Effector memory CD8-positive, alpha-beta T cell (primary cell): ENCODE measurements around the gene C1orf210.

Source experiments
- ATAC-seq: fragments of 150-1000 bp; cut with Tn5 transposase; replicated peaks from 2 replicates; pipeline ENCODE4 v1.10.0; 2021; ENCODE audit warnings: mild to moderate bottlenecking, moderate library complexity
- DNase-seq, 3 experiments: peaks; one replicate each; pipeline ENCODE4 v3.0.0; 2021
- H3K27ac Mint-ChIP-seq, 2 donors: one replicate each; pipeline ENCODE4 v1.8.0; 2022; ENCODE audit warnings: mild to moderate bottlenecking in 2 of 2, mixed read lengths in 2 of 2, moderate library complexity in 2 of 2
- H3K27me3 Mint-ChIP-seq, 2 donors: one replicate each; pipeline ENCODE4 v1.8.0; 2022; ENCODE audit warnings: mixed read lengths in 2 of 2
- H3K36me3 Mint-ChIP-seq: one replicate; pipeline ENCODE4 v1.8.0; 2022; ENCODE audit warnings: mild to moderate bottlenecking, moderate library complexity, mixed read lengths; ENCODE audit not compliant: insufficient read depth
- H3K4me1 Mint-ChIP-seq, 2 donors: one replicate each; pipeline ENCODE4 v1.8.0; 2022; ENCODE audit warnings: low read depth in 2 of 2, mixed read lengths in 2 of 2
- H3K4me3 Mint-ChIP-seq, 2 donors: one replicate each; pipeline ENCODE4 v1.8.0; 2022; ENCODE audit warnings: mild to moderate bottlenecking in 2 of 2, mixed read lengths in 2 of 2, moderate library complexity in 2 of 2
- H3K9me3 Mint-ChIP-seq, 2 donors: one replicate each; pipeline ENCODE4 v1.8.0; 2022; ENCODE audit warnings: mixed read lengths in 2 of 2

Gene C1orf210

DNA sequence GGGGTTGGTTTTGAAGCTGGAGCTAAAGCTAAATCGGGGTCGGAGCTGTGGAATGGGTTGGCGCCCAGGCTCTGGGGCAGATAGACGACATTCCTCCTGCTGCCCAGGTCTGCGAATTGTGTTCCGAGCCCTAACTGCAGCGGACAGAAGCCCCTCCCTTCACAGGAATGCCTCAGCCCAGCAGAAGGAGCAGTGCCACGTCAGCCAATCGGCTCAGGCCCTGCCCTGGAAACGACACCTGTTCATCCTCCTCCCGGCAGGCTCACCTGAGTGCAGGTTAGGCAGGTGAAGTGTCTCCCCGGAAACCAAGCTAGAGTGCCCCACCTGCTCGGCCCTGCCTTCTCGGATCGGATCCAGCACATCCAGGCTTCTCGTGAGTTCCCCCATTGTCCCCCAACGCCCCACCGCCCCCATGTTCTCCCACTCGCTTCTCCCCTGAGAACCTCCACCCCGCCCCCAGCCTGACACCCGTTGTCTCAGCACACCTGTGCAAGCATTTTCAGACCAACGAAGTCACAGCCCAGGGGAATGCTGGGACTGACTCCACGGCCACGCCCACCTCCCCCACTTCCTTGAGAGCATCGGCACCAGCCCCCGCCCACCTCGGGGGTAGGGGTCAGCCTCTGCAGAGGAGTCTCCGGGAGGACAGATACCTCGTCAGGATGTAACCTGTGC lies 14.8 kb downstream of the C1orf210 start:
- no peaks in the 10 kb centered on the region for H3K9me3 Mint-ChIP-seq
- peaks cover 4% of the 10 kb centered on the region for H3K36me3 Mint-ChIP-seq
- H3K27me3 Mint-ChIP-seq = peaks cover 35 to 53% of the 10 kb centered on the region in 2 donors
- no peak overlapping the region for H3K27ac Mint-ChIP-seq
- no peak for DNase-seq
- peak overlapping the region; percentile 47 to 62 for H3K4me3 Mint-ChIP-seq
- peaks cover 22 to 24% of the 10 kb centered on the region in 2 donors for H3K4me1 Mint-ChIP-seq
- ATAC-seq = no peak

DNA sequence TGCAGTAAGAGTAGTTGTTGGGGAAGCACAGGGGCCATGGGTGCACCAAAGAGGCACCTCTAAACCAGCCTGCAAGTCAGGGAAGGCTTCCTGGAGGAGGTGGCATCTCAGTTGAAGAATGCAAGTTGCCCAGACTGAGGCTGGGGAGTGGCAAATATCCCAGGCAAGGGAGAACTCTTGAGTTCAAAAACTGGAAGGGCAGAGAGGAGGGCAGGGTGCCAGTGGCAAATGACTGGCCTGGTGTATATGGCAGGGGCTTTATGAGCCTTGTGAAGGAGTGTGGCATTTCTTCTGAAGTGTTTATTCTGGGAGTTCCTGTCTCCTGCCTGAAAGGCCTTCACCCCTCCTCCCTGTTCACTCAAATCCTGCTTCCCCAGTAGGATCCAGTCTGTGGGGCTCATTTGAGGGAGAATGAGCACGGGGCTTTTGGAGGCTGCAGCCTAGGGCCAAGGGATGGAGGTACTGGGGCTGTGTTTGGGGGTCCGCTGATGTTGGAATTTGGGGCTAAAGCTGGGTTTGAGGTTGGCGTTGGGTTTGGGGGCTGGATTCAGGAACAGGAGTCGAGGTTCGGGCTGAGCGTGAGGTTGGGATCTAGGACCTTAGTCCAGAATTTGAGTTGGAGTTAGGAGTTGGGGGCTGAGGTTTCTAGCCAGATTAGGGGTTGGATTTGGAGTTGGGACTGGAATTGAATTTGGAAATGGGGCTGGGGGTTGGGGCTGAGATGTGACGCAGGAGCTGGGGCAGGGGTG lies 15.6 kb downstream of the C1orf210 start, which contains the start of gene TMEM125:
Gene TMEM125, plus strand, starts transcription at position 357 of the 749 bp plus-strand sequence. CDS start 2,740 bp downstream, outside the sequence.
- Mint-ChIP-seq H3K27ac (no peak within 1 kb of the TSS), H3K4me3 (peak within 1 kb of the TSS; percentile 47 to 62), H3K36me3 (peaks cover 4% of the 10 kb centered on the region), H3K27me3 (peaks cover 37 to 53% of the 10 kb centered on the region in 2 donors), H3K9me3 (no peaks in the 10 kb centered on the region), H3K4me1 (peaks cover 17 to 21% of the 10 kb centered on the region in 2 donors)
- ATAC-seq = no peak
- no peak for DNase-seq

DNA sequence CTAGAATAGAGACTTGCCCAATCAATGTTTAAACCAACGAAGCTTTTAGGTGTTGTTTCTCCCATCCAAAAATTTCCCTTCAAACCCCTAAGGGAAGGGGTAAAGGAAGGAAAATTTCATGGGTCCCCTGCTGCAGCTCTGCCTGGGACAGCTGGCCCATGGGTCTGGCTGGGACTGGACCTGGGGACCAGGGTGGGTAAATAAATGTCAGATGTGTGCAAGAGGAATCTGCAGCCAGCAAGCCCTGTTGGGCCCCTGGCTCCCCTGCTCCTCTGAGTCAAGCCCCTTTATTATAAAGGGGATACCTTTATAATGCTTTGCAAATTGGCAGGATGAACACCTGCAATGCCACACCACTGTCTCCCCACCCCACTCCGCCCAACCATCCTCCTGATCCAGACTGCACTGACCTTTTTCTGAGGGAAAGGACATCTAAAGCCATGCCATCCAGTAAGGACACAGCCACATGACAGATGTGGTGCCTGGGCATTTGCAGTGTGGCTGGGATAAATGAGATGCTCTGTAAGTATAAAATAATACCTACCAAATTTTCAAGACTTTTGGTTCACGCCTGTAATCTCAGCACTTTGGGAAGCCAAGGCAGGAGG lies 17.5 kb downstream of the C1orf210 start:
- Mint-ChIP-seq H3K36me3 (no peaks in the 10 kb centered on the region), H3K9me3 (no peaks in the 10 kb centered on the region), H3K4me1 (peaks cover 11 to 16% of the 10 kb centered on the region in 2 donors), H3K4me3 (no peak overlapping the region), H3K27me3 (peaks cover 43 to 53% of the 10 kb centered on the region in 2 donors), H3K27ac (no peak overlapping the region)
- DNase-seq (no peak), ATAC-seq (no peak)

DNA sequence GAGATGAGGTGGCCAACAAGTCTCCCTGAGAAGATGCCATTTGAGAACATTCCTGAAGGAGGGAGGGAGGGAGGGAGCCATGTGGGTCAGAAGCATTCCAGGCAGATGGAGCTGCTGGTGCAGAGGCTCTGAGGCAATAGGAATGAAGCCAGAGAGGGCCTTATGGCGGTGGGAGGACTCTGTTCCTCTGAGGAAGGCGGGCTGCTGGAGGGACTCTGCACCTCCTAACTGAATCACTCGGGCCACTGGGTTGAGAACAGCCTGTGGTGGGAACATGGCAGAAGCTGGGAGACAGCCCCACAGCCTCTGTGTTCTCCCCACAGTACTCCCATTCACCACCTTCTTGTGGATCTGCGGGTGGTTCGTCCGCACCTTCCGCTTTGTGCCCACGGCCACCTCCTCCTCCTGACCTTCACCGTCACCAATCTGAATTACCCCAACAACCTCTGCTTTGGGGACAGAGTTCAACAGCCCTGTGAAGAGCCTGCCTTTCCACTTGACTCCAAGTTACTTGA lies 18.0 kb downstream of the C1orf210 start:
- H3K36me3 Mint-ChIP-seq = no peaks in the 10 kb centered on the region
- H3K4me1 Mint-ChIP-seq = peaks cover 11 to 16% of the 10 kb centered on the region in 2 donors
- peaks cover 43 to 52% of the 10 kb centered on the region in 2 donors for H3K27me3 Mint-ChIP-seq
- no peak for DNase-seq
- no peak for ATAC-seq
- H3K4me3 Mint-ChIP-seq = no peak overlapping the region
- no peak overlapping the region for H3K27ac Mint-ChIP-seq
- H3K9me3 Mint-ChIP-seq = no peaks in the 10 kb centered on the region

DNA sequence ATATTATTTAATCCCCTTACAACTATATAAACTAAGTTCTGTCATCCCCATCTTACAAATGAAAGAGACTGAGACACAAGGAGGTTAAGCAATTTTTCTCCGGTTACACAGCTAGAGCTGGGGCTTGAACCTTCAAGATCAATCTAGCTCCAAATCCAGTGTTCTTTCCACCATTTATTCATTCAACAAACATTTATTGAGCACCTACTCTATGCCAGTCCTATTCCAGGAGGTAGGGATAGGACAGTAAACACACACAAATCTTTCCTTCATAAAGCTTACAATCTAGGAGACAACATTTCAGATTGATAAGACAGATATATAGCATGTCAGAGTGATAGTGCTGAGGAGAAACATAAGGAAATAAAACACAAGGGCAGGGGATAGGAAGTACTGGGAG lies 18.5 kb downstream of the C1orf210 start:
- ATAC-seq (no peak), DNase-seq (no peak)
- Mint-ChIP-seq H3K36me3 (no peaks in the 10 kb centered on the region), H3K9me3 (no peaks in the 10 kb centered on the region), H3K27me3 (peaks cover 39 to 47% of the 10 kb centered on the region in 2 donors), H3K4me3 (no peak overlapping the region), H3K27ac (no peak overlapping the region), H3K4me1 (peaks cover 11 to 16% of the 10 kb centered on the region in 2 donors)

DNA sequence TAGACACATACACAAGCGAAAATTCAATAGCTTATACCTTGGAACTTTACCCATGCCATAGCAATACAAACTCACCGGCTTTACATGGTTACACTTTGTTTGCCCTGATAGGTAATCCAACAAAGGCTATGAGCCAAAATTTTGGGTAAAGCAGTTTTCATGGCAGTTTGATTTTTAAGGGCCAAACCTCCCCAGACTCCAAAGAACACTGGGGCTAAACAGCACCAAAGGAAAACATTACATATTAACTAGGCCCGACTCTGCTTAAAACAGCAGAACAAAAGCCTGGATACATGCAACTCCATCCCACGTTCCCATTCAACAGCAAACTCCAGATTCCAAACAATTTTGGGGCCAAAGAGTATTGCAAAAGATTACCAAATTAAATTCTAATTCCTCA lies 19.9 kb downstream of the C1orf210 start:
- ATAC-seq = no peak
- H3K4me1 Mint-ChIP-seq = peaks cover 4 to 6% of the 10 kb centered on the region in 2 donors
- DNase-seq = no peak
- no peaks in the 10 kb centered on the region for H3K36me3 Mint-ChIP-seq
- no peak overlapping the region for H3K4me3 Mint-ChIP-seq
- H3K9me3 Mint-ChIP-seq = no peaks in the 10 kb centered on the region
- H3K27ac Mint-ChIP-seq = no peak overlapping the region
- peaks cover 25 to 33% of the 10 kb centered on the region in 2 donors for H3K27me3 Mint-ChIP-seq

DNA sequence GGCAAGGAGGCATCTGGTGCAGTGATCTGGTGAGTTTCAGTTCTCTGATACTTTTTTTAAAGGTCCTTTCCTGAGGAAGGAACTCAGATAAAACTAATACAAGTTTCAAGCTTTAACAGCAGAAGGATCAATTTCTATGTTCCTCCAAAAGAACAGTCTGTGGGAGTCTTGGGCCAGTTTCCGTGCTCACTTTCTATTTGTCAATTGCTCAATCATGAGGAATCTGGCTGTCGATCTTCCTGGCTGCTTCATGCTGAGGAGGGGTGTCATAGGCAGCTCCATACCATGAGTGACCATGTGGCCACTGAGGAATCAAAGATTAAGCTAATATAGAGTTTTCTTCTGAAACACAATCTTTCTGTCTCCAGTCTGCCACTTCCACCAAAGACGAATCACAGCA lies 27.0 kb downstream of the C1orf210 start:
- no peak for DNase-seq
- H3K36me3 Mint-ChIP-seq = peaks cover 3% of the 10 kb centered on the region
- H3K27ac Mint-ChIP-seq = no peak overlapping the region
- no peak overlapping the region for H3K4me3 Mint-ChIP-seq
- peaks cover 7 to 40% of the 10 kb centered on the region in 2 donors for H3K27me3 Mint-ChIP-seq
- ATAC-seq = no peak
- no peaks in the 10 kb centered on the region for H3K4me1 Mint-ChIP-seq
- no peaks in the 10 kb centered on the region for H3K9me3 Mint-ChIP-seq

DNA sequence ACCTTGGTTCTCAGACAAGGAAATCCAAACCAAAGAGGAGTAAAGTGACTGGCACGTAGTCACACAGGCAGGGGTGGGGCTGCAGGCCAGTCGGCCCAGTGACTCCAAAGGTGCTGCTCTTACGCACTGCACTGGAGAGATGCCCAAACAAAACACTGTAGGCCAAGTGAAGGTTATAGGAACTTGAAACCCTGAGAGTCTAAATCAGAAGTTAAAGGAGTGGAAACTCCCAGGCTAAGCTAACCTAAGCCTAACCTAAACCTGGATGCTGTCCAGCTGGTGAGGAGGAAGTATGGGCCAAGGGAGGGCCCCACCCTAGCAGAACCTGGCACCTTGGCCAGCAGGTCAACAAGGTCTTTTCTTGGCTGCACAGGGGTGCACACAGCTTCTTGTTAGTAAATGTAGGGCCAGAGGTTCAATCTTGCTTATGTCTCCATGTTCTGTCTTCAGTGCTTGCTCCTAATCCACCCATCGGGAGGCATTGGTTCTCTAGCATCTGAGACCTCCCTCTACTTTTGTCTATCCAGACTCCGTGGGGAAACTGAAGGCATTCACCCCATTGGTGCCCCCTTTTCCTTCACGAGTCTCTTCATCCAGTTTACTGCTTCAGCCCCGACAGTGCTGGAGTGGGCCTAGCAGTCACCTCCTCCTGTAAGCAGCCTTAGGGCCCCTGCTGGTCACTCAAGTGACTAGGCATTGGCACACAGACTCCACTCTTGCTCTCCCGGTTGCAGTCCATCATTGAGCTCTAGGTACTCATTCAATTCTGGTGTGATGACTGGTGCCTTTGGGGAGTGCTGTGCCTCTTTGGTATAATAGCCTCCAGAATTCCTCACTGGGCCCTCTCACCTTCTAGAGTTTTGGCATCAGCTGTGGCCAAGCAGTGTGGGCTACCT lies 28.5 kb downstream of the C1orf210 start:
- peaks cover 16 to 50% of the 10 kb centered on the region in 2 donors for H3K27me3 Mint-ChIP-seq
- no peak for ATAC-seq

DNA sequence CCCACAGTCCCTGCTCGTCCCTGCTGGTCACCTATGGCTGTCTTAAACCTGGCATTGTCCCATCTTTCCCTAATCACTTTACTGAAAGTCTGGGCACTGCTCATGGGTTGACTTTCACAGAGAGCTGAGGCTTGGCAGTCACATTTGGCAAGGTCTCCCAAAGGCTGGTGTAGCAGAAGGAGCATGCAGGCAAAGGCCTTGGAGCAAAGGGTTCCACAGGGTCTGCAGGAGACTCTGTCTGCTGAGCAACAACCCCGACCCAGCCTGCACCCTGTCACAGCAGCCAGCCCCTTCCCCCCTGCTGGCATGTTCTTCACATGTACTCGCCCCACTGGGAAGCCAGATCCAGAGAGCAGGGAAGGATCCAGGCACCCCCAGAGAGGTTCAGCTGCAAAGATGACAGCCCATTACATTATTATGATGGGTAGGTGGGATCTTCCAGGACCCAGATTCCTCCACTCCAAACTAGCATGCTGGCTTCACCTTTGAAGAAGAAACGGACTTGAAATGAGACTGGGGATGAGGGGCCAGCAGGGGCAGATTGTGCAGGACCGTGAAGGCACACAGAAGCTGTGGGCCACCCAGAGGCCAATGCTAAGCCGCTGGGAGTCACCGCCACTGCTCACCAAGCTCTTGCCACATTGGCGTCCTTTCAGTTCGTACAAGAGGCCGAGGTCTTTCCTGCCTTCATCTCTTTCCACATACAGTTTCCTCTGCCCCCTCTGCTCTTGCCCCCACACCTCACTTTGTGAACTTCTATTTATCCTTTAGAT lies 29.8 kb downstream of the C1orf210 start:
- H3K9me3 Mint-ChIP-seq = no peaks in the 10 kb centered on the region
- H3K4me1 Mint-ChIP-seq = no peaks in the 10 kb centered on the region
- H3K27ac Mint-ChIP-seq = no peak overlapping the region
- DNase-seq (no peak), ATAC-seq (no peak)
- H3K36me3 Mint-ChIP-seq = peaks cover 3% of the 10 kb centered on the region
- H3K4me3 Mint-ChIP-seq = no peak overlapping the region
- H3K27me3 Mint-ChIP-seq = peaks cover 24 to 58% of the 10 kb centered on the region in 2 donors

More for the DNA sequence above, 28.5 kb downstream of the C1orf210 start:
- no peak for DNase-seq
- Mint-ChIP-seq H3K9me3 (no peaks in the 10 kb centered on the region), H3K4me1 (no peaks in the 10 kb centered on the region), H3K27ac (no peak overlapping the region), H3K36me3 (peaks cover 3% of the 10 kb centered on the region), H3K4me3 (no peak overlapping the region)

DNA sequence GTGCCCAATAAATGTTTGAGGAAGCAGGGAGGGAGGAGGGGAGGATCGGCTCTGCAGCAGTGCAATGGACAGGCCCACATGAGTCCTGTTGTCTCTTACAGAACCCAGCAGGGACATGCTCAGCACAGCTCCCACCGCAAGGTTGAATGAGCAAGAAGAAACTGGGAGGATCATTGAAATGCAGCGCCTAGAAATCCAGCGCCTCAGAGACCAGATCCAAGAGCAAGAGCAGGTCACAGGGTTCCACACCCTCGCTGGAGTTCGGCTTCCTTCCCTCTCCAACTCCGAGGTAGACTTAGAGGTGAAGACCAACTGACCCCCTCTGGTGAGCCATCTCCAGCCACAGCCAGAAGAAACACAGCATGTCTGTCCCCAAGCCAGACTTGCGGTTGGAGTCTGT lies 31.5 kb downstream of the C1orf210 start:
- H3K9me3 Mint-ChIP-seq = no peaks in the 10 kb centered on the region
- ATAC-seq (no peak), DNase-seq (no peak)
- H3K27me3 Mint-ChIP-seq = peaks cover 30 to 62% of the 10 kb centered on the region in 2 donors
- no peaks in the 10 kb centered on the region for H3K4me1 Mint-ChIP-seq
- no peak overlapping the region for H3K4me3 Mint-ChIP-seq
- peaks cover 3% of the 10 kb centered on the region for H3K36me3 Mint-ChIP-seq
- H3K27ac Mint-ChIP-seq = no peak overlapping the region

DNA sequence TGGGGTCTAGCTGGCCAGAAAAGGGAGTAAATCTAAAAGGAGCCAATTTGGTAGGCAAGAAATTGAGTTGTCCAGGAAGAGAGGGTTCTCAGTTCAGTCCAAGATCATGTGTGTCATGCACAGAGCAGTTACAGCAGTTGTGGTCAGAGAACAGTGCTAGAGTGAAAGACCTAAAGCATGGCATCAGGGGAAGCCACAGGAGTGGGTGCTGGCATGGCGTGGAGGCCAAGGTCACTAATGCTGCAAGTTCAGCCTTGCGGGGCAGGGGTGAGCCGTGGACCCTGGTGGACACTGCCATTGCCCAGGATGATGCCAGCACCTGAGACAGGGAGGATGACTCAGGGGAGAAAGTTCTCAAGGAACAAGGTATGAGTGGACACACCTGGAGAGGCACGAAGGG lies 32.2 kb downstream of the C1orf210 start:
- Mint-ChIP-seq H3K4me1 (no peaks in the 10 kb centered on the region), H3K27ac (no peak overlapping the region), H3K4me3 (no peak overlapping the region), H3K9me3 (no peaks in the 10 kb centered on the region), H3K27me3 (peaks cover 30 to 59% of the 10 kb centered on the region in 2 donors), H3K36me3 (peaks cover 3% of the 10 kb centered on the region)
- no peak for DNase-seq
- no peak for ATAC-seq

DNA sequence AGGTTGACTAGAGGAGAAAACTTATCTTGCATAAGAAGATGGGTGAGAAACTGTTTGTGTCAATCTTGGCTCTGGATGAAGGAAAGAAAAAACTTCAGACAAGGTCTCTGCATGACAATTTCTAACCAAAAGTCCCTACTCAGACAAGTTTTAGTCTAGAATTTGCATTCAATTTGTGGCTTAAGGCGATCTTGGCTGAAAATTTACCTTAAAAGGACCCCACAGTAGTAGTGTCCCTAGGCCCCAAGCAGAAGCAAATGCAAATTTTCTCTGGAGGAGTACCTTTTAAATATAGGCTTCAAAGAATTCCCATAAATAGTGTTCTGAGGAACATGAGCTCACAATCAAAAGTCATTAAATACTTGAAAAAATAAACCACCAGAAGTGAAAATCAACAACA lies 33.2 kb downstream of the C1orf210 start:
- H3K4me3 Mint-ChIP-seq = no peak overlapping the region
- peaks cover 3% of the 10 kb centered on the region for H3K36me3 Mint-ChIP-seq
- no peaks in the 10 kb centered on the region for H3K9me3 Mint-ChIP-seq
- ATAC-seq = no peak
- peaks cover 26 to 55% of the 10 kb centered on the region in 2 donors for H3K27me3 Mint-ChIP-seq
- DNase-seq = no peak
- no peak overlapping the region for H3K27ac Mint-ChIP-seq
- no peaks in the 10 kb centered on the region for H3K4me1 Mint-ChIP-seq
